ENCODE results near the gene PRRT2. TPM values are rescaled to one million over a fixed set of nuclear protein-coding genes. Genes with fewer than 3 reads are reported as not detected.

The PRRT2 gene
- total RNA-seq, 1 experiment from 2014 or later: 20.5 TPM

DNA sequence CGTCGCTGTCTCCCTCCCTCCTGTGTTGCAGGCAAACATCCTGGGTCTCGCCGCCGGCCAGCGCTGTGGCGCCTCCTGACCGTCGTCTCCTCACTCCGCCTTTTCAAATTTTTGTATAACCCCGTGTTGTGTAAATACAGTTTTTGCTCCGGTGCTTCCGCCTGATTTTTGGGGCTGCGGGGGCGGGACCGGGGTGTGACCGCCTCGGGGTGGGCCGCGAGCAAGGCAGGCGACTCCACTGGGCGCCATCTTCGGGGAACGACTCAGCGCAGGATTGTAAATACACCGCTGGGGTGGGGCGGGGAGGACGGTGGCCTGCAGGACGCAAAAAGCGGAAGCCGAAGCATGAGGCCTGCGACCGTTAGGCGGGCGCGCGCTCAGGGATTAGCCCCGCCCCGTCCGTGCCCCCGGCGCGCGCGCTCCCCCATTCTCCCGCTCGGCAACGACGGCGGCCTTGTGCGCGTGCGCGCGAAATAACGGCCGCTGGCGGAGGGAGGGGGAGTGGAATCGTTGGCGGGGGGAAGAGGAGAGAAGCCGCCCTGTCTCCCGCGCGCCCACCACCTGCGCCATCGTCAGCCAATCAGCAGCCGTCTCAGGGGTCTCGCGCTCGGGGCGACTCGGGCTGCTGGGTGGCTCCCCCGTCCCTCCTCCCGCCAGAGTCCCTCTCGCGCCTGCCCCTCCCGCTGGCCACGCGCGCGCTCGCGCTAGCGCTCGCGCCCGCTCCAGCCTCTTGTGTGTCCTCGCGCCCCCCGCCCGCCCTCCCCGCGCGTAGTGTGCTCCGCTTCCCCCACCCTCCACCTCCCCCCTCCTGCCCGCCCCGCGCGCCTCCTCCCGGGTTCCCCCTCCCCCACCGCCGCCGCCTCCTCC lies 6.5 kb upstream of the PRRT2 start (continued):
- TF ChIP-seq, protein P1, sequence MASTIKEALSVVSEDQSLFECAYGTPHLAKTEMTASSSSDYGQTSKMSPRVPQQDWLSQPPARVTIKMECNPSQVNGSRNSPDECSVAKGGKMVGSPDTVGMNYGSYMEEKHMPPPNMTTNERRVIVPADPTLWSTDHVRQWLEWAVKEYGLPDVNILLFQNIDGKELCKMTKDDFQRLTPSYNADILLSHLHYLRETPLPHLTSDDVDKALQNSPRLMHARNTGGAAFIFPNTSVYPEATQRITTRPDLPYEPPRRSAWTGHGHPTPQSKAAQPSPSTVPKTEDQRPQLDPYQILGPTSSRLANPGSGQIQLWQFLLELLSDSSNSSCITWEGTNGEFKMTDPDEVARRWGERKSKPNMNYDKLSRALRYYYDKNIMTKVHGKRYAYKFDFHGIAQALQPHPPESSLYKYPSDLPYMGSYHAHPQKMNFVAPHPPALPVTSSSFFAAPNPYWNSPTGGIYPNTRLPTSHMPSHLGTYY (CRISPR knock-in tag; IDR thresholded peaks at IDR 0.05): peak; percentile 92
- TF ChIP-seq, protein P2, sequence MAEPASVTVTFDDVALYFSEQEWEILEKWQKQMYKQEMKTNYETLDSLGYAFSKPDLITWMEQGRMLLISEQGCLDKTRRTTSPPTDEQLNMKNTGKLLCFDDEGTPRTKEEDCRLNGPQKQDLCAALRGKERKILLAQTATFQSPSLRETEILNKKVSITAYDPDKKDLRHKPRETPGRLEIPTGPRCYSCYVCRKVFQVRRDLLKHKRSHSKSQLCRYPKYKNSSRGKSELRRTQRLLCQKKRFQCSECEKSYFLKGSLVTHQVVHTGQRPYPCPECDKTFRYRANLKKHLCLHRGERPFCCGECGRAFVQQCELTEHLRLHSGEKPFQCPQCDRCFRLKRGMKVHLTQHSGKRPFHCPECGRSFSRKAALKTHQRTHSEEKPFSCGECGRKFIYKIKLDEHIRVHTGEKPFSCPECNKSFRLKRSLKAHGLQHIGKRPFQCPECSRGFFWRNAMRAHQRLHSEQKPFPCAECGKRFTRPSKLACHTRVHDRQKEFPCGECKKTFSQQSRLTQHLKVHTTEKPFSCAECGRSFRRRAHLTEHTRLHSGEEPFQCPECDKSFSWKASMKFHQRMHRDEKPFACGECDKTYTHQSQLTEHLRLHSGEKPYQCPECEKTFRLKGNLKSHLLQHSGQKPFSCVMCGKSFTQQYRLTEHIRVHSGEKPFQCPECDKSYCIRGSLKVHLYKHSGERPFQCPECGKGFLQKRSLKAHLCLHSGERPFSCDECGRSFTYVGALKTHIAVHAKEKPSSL (CRISPR knock-in tag; conservative IDR thresholded peaks at IDR 0.05): 0 out of 2 replicates have a peak, but pooled peaks have one; percentile 12
- TF ChIP-seq ETV6 (CRISPR knock-in tag; IDR thresholded peaks at IDR 0.05) (peak; percentile 83; the same call in 1 of the 2 replicates), ZNF232 (CRISPR knock-in tag; IDR thresholded peaks at IDR 0.05) (no peak), ESRRA (CRISPR knock-in tag; IDR thresholded peaks at IDR 0.05; ENCODE audit: borderline replicate concordance) (peak; percentile 78), FOXJ3 (CRISPR knock-in tag; IDR thresholded peaks at IDR 0.05; ENCODE audit: borderline replicate concordance) (no peak), HMGA2 (CRISPR knock-in tag; IDR thresholded peaks at IDR 0.05) (no peak), GTF2I (CRISPR knock-in tag; conservative IDR thresholded peaks at IDR 0.05) (no peak), NFATC4 (CRISPR knock-in tag; IDR thresholded peaks at IDR 0.05) (peak; percentile 90), KAT7 (CRISPR knock-in tag; IDR thresholded peaks at IDR 0.05; ENCODE audit: borderline replicate concordance) (no peak), TP53 (CRISPR knock-in tag; IDR thresholded peaks at IDR 0.05) (no peak), ZNF219 (CRISPR knock-in tag; IDR thresholded peaks at IDR 0.05; ENCODE audit: borderline replicate concordance) (no peak), TCF7 (CRISPR knock-in tag; IDR thresholded peaks at IDR 0.05; ENCODE audit: low read depth) (0 out of 2 replicates have a peak, but pooled peaks have one; percentile 71)
- TF ChIP-seq, protein P3, sequence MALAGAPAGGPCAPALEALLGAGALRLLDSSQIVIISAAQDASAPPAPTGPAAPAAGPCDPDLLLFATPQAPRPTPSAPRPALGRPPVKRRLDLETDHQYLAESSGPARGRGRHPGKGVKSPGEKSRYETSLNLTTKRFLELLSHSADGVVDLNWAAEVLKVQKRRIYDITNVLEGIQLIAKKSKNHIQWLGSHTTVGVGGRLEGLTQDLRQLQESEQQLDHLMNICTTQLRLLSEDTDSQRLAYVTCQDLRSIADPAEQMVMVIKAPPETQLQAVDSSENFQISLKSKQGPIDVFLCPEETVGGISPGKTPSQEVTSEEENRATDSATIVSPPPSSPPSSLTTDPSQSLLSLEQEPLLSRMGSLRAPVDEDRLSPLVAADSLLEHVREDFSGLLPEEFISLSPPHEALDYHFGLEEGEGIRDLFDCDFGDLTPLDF (CRISPR knock-in tag; IDR thresholded peaks at IDR 0.05): peak; percentile 33; the same call in 1 of the 2 replicates
- TF ChIP-seq, protein P4, sequence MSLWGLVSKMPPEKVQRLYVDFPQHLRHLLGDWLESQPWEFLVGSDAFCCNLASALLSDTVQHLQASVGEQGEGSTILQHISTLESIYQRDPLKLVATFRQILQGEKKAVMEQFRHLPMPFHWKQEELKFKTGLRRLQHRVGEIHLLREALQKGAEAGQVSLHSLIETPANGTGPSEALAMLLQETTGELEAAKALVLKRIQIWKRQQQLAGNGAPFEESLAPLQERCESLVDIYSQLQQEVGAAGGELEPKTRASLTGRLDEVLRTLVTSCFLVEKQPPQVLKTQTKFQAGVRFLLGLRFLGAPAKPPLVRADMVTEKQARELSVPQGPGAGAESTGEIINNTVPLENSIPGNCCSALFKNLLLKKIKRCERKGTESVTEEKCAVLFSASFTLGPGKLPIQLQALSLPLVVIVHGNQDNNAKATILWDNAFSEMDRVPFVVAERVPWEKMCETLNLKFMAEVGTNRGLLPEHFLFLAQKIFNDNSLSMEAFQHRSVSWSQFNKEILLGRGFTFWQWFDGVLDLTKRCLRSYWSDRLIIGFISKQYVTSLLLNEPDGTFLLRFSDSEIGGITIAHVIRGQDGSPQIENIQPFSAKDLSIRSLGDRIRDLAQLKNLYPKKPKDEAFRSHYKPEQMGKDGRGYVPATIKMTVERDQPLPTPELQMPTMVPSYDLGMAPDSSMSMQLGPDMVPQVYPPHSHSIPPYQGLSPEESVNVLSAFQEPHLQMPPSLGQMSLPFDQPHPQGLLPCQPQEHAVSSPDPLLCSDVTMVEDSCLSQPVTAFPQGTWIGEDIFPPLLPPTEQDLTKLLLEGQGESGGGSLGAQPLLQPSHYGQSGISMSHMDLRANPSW (CRISPR knock-in tag; conservative IDR thresholded peaks at IDR 0.05; ENCODE audit: low read depth): no peak; the same call in 1 of the 2 replicates
- TF ChIP-seq, protein P5, sequence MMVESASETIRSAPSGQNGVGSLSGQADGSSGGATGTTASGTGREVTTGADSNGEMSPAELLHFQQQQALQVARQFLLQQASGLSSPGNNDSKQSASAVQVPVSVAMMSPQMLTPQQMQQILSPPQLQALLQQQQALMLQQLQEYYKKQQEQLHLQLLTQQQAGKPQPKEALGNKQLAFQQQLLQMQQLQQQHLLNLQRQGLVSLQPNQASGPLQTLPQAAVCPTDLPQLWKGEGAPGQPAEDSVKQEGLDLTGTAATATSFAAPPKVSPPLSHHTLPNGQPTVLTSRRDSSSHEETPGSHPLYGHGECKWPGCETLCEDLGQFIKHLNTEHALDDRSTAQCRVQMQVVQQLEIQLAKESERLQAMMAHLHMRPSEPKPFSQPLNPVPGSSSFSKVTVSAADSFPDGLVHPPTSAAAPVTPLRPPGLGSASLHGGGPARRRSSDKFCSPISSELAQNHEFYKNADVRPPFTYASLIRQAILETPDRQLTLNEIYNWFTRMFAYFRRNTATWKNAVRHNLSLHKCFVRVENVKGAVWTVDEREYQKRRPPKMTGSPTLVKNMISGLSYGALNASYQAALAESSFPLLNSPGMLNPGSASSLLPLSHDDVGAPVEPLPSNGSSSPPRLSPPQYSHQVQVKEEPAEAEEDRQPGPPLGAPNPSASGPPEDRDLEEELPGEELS (CRISPR knock-in tag; IDR thresholded peaks at IDR 0.05): peak; percentile 75; the same call in 1 of the 2 replicates
- TF ChIP-seq, protein P6, sequence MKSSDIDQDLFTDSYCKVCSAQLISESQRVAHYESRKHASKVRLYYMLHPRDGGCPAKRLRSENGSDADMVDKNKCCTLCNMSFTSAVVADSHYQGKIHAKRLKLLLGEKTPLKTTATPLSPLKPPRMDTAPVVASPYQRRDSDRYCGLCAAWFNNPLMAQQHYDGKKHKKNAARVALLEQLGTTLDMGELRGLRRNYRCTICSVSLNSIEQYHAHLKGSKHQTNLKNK (CRISPR knock-in tag; IDR thresholded peaks at IDR 0.05): no peak; the same call in 1 of the 2 replicates
- TF ChIP-seq, protein P7, sequence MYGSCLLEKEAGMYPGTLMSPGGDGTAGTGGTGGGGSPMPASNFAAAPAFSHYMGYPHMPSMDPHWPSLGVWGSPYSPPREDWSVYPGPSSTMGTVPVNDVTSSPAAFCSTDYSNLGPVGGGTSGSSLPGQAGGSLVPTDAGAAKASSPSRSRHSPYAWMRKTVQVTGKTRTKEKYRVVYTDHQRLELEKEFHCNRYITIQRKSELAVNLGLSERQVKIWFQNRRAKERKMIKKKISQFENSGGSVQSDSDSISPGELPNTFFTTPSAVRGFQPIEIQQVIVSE (CRISPR knock-in tag; IDR thresholded peaks at IDR 0.05; ENCODE audit: borderline replicate concordance): no peak
- TF ChIP-seq, protein P8, sequence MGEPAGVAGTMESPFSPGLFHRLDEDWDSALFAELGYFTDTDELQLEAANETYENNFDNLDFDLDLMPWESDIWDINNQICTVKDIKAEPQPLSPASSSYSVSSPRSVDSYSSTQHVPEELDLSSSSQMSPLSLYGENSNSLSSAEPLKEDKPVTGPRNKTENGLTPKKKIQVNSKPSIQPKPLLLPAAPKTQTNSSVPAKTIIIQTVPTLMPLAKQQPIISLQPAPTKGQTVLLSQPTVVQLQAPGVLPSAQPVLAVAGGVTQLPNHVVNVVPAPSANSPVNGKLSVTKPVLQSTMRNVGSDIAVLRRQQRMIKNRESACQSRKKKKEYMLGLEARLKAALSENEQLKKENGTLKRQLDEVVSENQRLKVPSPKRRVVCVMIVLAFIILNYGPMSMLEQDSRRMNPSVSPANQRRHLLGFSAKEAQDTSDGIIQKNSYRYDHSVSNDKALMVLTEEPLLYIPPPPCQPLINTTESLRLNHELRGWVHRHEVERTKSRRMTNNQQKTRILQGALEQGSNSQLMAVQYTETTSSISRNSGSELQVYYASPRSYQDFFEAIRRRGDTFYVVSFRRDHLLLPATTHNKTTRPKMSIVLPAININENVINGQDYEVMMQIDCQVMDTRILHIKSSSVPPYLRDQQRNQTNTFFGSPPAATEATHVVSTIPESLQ (CRISPR knock-in tag; IDR thresholded peaks at IDR 0.05): no peak
- TF ChIP-seq, protein P9, sequence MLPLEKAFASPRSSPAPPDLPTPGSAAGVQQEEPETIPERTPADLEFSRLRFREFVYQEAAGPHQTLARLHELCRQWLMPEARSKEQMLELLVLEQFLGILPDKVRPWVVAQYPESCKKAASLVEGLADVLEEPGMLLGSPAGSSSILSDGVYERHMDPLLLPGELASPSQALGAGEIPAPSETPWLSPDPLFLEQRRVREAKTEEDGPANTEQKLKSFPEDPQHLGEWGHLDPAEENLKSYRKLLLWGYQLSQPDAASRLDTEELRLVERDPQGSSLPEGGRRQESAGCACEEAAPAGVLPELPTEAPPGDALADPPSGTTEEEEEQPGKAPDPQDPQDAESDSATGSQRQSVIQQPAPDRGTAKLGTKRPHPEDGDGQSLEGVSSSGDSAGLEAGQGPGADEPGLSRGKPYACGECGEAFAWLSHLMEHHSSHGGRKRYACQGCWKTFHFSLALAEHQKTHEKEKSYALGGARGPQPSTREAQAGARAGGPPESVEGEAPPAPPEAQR (CRISPR knock-in tag; IDR thresholded peaks at IDR 0.05): no peak
- TF ChIP-seq, protein P10, sequence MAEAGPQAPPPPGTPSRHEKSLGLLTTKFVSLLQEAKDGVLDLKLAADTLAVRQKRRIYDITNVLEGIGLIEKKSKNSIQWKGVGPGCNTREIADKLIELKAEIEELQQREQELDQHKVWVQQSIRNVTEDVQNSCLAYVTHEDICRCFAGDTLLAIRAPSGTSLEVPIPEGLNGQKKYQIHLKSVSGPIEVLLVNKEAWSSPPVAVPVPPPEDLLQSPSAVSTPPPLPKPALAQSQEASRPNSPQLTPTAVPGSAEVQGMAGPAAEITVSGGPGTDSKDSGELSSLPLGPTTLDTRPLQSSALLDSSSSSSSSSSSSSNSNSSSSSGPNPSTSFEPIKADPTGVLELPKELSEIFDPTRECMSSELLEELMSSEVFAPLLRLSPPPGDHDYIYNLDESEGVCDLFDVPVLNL (CRISPR knock-in tag; IDR thresholded peaks at IDR 0.05; ENCODE audit: borderline replicate concordance, low read depth): peak; percentile 84
